ENCODE results near the gene SLC28A2.
"Not testable (repeated sequence)": the region's sequence is repeated elsewhere in the genome, so short reads cannot be mapped to it uniquely, and the experiment has no call there.

Gene SLC28A2

GRCh38 chr15:45262906-45263461 is 10.9 kb downstream of the SLC28A2 start:
- no peak for DNase-seq (ENCODE audit: low spot score)

DNA sequence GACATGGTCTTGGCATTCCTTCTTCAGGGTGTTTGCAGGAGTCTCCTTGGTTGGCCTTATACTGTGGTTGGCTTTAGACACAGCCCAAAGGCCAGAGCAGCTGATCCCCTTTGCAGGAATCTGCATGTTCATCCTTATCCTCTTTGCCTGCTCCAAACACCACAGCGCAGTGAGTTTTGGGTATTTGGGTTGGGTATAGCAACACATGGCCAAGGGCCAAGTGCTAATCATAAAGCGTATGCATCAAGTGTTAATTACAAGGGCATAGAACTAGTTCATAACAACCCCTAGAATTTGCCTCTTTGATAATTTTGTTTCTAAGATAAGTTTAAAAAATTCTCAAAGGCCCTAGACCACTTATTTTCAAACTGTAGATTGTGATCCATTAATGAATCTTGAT is 11.8 kb downstream of the SLC28A2 start:
- no peak for DNase-seq (ENCODE audit: low spot score)

DNA sequence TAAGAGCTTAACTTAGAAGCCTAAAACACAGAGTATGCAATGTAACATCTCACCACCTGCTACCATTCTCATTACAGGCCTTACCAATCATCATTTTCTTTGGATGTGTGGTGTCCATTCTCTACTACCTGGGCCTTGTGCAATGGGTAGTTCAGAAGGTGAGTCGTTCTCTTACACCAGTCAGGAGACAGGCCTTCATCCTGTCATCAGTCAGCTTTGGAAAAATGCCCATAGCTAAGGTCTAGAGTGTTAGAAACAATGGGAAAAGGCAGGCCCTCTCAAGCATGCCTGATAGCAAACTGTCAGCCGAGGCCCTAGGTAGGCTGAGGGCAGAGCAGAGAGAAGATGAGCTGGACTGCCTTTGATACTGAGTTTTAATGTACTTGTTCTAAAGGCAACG is 13.5 kb downstream of the SLC28A2 start:
- DNase-seq (ENCODE audit: low spot score), result no peak

GRCh38 chr15:45268135-45268534 is 16.1 kb downstream of the SLC28A2 start:
- DNase-seq (ENCODE audit: low spot score), result no peak

DNA sequence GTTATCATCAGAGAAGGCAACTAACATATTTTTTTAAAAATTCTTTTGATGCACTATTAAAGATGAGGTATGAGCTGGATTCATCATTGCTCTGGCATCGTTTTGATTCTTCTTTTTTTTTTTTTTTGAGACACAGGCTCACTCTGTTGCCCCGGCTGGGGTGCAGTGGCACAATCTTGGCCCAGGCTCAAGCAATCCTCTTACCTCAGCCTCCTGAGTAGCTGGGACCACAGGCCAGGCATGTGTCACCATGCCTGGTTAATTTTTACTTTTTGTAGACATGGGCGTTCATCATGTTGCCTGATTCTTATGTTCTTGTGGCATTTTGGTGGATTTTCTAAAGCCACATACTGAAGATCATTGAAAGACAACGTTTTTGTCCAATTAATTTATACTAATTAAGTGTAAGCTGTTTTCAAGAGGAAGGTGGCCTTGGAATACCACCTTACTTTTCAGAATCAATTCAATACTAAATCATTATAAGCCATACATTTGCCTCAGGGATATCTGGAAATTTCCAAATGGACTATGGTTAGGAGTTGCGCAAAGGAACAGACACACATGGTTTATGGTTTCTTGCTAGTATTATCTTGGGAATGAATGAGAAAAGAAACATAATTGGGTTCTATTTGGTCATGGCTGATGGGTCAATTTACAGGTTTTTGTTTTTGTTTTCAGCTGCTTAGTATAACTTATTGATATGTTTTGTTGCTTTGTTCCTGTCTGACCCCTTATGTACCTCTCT is 22.8 kb downstream of the SLC28A2 start:
- DNase-seq (ENCODE audit: low spot score), result no peak

DNA sequence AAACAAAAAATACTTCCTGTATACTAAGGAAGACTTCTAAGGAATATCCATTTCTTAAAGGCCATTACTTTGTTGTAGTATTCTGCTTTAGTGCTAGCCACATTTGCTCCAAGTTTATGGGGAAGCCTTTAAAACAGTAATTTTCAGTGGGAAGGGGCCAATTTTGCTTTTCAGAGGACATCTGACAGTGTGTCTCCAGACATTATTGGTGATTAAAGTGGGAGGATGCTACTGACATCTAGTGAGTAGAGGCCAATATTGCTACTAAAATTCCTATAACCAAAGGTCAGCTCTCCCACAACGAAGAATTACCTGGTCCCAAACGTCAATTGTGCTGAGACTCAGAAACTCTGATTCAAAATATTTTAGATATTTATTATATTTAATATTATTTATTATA is 24.8 kb downstream of the SLC28A2 start:
- DNase-seq (ENCODE audit: low spot score), result no peak

- DNase-seq (ENCODE audit: low spot score), result peak; percentile 84
Observed at GRCh38 chr15:45279024-45279698, 27.1 kb downstream of the SLC28A2 start.

DNA sequence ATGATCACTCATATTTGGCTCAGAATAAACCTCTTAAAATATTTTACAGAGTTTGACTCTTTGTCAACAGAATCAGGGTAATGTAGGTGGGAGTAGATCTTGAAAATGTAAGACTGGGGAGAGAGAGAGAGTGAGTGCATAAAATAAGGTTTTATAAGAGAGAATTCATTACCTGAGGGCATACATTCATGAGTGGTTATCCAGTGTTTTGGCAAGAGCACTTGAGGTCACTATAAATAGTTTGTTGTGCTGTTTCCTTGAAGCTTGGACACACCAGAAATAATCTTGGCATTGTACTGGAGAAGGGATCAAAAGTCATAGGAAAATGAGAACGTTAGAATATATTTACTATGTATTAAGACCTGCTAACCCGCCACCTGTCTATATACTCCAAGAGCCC is 33.4 kb downstream of the SLC28A2 start:
- DNase-seq (ENCODE audit: low spot score), result no peak

DNA sequence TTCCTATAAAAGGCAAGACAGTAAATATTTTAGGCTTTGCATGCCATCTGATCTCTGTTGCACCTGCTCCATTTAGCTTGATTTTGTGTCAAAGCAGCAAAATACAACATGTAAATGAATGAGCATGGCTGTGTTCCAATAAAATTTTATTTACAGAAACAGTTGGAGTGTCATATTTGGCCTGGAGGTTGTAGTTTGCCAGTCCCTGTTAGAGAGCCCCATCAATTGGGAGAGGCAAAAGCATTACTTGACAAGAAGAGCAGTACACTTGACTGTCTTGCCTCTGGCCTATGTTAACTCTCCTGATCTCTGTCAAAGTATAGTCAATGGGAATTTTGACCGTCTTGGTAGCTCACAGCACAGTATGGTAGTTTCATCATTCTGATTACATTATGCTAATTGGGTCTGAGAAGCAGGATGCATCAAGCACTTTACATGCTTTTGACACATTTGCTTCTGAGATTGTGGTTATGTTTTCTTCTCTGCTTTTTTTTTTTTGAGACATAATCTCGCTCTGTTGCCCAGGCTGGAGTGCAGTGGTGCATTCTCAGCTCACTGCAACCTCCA is 35.4 kb downstream of the SLC28A2 start:
- DNase-seq (ENCODE audit: low spot score), result no peak

- DNase-seq (ENCODE audit: low spot score), result no peak
Observed at GRCh38 chr15:45288947-45289346, 36.9 kb downstream of the SLC28A2 start.

DNA sequence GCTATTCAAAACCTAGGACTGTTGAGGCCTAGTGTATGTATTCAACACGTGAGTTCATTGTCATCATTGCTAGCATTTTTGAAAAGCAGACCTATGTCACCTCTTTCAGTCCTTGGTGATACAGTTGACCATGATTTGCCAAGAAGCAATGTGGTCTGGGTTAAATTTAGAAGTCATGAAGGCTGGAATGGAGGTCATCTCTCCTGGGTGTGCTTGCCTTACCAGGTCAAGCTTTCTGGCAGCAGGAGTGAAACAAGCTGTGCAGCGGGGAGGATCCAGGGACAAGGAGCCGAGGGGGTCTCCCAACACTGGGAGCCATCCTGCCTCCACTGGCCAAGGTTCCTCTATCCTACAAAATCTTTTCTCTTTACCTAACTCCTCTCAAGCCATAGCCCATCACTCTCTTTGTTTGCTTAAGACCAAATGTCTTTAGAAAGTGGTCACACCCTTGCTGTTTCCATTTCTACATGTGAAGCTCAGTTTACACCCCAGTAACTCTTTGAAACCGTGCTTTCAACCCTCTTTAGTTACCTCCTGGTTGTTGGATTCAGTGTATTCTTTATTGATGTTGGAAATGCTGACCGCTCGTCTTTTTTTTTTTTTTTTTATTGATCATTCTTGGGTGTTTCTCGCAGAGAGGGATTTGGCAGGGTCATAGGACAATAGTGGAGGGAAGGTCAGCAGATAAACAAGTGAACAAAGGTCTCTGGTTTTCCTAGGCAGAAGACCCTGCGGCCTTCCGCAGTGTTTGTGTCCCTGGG is 40.0 kb downstream of the SLC28A2 start:
- DNase-seq (ENCODE audit: low spot score), result no peak

- DNase-seq (ENCODE audit: low spot score), result not testable (repeated sequence)
Observed at GRCh38 chr15:45293326-45293725, 41.3 kb downstream of the SLC28A2 start.

DNA sequence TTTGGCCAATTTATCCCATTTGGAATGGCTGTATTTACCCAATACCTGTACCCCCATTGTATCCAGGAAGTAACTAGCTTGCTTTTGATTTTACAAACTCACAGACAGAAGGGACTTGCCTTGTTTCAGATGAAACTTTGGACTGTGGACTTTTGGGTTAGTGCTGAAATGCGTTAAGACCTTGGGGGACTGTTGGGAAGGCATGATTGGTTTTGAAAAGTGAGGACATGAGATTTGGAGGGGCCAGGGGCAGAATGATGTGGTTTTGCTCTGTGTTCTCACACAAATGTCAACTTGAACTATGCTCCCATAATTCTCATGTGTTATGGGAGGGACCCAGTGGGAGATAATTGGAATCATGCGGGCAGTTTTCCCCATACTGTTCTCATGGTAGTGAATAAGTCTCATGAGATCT is 46.9 kb downstream of the SLC28A2 start:
- DNase-seq (ENCODE audit: low spot score), result not testable (repeated sequence)

- DNase-seq (ENCODE audit: low spot score), result no peak
Observed at GRCh38 chr15:45304711-45305110, 52.7 kb downstream of the SLC28A2 start.

DNA sequence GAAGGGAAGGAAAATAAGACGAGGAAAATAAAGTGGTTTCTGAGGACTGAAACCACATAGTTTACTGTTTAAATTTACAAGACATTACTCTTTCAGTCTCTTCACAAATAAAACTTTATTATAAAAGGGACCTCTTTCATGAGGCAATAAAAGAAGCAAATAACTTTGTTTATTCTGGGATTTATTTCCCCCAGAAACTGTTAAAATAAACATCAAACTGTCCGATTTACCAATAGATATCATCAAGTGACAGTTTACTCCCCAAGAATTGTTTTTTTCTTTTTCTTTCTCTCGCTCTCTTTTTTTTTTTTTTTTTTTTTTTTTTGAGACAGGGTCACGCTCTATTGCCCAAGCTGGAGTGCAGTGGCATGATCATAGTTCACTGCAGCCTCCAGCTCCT is 54.1 kb downstream of the SLC28A2 start:
- no peak for DNase-seq (ENCODE audit: low spot score)

DNA sequence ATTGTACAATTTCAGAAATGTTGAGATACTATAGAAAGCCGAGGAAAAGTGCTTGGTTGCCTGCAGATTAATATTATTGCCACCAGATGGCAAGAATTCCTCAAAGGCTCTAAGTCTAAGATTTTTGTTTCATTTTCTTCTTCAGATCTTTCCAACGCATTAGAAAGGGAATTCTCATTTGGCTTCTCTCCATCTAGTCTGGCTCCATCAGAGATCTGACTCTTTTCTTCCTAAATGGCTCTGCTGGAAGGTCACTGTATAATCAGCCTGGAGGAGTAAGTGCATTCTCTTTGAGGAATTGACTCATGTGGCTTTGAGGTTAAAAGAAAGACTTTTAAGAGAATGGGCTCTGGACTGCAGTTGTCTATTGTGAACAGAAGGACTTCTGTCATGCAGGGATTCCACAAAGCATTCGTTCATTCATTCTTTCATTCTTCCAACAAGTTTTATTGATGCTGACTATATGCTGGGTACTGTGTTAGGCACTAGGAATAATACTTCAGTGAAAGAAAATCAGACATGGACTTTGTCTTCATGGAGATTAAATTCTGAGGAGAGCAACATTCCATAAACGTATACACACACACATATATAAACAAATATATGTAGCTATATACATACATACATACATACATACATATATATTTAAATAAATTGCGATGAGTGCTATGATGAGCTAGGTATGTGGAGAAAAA is 55.3 kb downstream of the SLC28A2 start:
- peak; percentile 22 for DNase-seq (ENCODE audit: low spot score)

GRCh38 chr15:45314117-45314516 is 62.1 kb downstream of the SLC28A2 start:
- DNase-seq (ENCODE audit: low spot score), result not testable (repeated sequence)

DNA sequence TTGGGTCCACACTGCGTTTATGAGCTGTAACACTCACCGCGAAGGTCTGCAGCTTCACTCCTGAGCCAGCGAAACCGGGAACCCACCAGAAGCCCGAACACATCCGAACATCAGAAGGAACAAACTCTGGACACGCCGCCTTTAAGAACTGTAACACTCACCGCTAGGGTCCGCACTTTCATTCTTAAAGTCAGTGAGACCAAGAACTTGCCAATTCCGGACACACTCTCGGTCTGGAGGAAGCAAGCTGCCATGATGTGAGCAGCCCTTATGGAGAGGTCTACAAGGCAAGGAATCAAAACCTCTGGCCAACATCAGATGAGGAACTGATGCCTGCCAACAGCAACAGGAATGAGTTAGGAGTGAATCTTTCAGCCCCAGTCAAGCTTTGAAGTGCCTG is 62.9 kb downstream of the SLC28A2 start:
- no peak for DNase-seq (ENCODE audit: low spot score)

- no peak for DNase-seq (ENCODE audit: low spot score)
Observed at GRCh38 chr15:45319472-45320214, 67.6 kb downstream of the SLC28A2 start.

GRCh38 chr15:45320581-45321205 is 68.7 kb downstream of the SLC28A2 start:
- no peak for DNase-seq (ENCODE audit: low spot score)

DNA sequence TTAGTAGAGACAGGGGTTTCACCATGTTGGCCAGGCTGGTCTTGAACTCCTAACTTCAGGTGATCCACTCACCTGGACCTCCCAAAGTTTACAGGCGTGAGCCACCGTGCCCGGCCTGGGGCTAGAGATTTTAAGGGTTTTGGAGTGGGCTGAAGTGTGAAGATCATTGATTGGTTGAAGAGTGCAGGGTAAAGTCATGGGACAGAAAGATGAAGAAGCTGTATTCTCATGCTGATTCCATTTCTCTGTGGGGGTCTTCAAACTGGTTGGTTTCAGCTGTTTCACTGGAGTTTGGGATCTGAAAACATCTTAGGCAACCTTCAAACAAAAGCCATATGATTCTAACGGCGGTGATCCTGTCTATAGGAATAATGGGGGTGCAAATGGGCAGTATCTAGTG is 74.2 kb downstream of the SLC28A2 start:
- DNase-seq (ENCODE audit: low spot score), result no peak
